ENCODE results near the gene HOXC4.
"Not testable (repeated sequence)": the region's sequence is repeated elsewhere in the genome, so short reads cannot be mapped to it uniquely, and the experiment has no call there.

HOXC4 gene

DNA sequence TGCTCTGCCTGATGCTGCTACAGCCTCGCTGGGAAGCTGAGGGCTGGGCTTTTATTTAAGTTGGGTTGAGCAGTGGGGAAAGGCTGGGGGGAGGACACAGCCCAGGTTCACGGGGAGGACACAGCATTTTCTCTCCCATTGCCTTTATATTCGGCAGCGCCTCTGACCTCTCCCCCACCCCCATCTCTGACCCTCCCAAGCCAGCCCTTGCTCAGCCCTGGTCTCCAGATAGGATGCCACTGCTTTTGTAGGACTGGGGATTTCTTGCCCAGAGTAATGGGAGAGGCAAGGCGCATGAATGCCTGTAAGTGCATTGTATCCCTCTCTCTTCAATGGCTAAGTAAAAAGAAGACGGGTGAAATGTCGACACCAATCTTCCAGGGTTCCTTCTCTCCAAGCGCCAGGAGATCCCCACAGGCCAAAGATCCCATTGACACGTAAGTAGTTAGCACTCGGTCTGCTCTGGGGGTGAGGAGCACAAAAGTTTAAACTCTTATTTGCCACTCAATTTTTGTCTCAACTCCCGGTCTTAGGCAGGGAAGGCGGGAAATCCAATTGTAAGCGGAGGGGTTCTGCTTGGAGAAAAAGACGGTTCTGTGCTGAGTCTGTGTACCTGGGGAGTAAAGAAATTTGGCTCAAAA, 4.6 kb downstream of the HOXC4 start:
- DNase-seq = no peak

DNA sequence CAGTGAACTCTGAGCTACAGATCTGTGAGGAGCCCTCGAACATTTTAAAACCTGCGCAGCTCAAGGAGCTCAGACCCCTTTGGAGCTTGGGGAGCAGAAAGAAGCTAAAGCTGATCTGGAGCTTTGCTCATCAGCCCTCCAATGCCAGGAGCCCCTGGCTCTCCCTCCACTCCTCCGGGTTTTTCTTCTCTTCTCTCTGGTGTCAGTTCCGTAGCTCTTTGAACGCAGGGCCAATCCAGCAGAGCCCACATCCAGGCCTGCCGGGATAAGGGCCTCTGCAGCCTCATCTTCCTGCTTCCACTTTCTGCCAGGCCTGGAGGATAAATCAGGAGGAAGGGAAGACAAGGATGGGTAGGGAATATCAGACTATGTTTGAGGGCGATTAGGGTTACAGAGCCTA, 6.0 kb downstream of the HOXC4 start:
- DNase-seq = no peak

DNA sequence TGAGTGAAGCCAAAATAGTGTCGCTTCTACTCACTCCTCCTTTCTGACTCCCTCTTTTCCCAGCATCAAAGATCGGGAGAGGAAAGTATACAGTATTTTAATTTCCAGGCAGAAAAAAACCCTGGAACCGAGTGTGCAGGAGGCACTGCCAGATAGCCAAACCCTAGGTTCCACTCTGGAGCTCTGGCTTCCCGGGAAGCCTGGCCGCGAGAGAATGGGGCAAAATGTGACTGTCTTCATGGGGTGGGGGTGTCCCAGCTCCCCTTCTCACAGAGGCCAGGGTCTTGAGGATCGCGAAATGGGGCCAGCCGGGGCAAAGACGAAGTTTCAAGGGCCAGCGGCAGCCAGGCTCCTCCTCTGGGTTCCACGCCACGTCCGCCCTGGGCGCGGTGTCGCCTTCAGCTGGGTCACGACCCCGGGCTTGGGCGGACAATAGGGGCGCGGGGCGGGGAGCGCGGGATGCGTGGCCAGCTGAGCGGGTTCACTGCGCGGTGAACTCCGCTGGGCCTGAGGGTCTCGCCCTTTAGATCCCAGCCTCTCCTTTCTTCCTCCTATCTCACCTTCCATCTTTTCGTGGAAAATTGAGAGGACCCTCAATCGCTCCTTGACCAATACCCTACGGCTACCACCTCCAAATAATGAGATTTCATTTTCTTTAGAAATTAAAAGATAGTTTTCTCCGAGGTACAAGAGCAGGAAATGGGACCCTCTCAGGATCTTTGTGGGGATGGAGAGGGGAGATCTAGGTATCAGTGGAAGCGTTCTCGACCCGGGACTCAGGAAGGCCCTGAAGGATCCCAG, 6.7 kb downstream of the HOXC4 start:
- no peak for DNase-seq

DNA sequence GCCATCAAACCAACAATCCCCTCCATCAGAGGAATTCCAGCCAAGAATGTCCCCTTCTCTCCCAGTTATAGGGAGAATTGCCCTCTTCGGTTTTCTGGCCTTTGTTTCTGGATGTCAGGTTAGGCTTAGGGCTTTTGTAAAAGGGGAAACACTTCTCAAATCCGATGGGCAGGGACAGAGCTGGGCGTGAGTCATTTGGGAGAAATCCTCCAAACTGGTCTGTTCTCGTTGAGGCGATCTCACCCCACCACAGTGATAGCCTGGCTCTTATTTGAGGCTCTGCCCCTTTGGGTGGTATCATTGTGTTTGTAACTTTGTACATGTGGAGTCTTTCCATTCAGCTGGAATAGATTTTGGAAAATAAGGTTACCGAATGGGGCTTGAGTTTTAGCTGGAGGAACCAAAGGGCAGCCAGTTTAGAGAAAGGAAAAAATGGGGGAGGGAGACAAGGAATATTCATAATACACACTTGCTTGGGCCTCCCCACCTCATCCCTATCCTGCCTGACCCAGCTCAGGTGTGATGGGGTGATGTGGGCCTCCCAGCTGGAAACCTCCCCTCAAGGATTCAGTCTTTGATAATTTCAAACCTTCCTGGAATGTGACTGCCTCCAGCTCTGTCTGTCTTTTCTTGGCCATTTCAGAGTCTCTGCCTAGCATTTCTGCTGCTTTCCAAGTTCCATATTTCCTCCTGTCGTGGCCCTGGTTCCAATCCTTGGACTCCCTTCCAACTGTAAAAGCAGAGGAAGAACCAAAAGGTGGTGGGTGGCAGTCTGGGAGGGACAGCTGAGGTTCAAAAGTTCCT, 7.5 kb downstream of the HOXC4 start:
- DNase-seq = no peak

DNA sequence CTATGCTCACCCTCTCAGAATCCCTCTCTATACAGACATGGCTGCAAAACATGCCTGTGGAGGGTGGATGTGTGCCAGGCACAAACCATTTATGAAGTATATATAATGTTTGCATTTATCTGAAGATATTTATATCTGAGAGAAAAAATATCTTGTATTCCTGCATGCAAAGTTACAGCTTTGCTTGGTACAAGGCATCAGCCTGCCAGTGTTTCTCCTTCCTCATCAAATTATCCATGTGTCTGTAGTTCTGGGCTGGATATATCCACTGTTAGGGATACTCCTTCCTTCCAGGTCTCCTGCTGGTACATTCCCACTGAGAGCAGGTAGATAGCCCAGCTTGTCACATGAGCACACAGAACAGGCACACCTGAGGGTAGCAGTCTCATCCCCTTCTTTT, 12.0 kb downstream of the HOXC4 start:
- no peak for DNase-seq

DNA sequence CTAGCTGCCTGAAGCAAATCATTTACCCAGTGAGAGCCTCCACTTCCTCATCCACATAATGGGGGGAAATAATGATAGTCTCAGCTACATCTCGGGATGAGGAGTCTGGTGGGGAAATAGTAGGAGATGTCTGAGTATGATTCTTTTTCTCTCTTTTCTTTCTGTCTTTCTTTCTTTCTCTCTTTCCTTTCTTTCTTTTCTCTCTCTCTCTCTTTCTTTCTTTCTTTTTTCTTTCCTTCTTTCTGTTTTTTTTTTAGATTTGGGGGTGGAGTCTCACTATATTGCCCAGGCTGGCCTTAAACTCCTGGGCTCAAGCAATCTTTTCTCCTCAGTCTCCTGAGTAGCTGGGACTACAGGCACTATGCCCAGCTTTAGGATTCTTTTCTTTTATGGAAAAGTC, 12.8 kb downstream of the HOXC4 start:
- no peak for DNase-seq

DNA sequence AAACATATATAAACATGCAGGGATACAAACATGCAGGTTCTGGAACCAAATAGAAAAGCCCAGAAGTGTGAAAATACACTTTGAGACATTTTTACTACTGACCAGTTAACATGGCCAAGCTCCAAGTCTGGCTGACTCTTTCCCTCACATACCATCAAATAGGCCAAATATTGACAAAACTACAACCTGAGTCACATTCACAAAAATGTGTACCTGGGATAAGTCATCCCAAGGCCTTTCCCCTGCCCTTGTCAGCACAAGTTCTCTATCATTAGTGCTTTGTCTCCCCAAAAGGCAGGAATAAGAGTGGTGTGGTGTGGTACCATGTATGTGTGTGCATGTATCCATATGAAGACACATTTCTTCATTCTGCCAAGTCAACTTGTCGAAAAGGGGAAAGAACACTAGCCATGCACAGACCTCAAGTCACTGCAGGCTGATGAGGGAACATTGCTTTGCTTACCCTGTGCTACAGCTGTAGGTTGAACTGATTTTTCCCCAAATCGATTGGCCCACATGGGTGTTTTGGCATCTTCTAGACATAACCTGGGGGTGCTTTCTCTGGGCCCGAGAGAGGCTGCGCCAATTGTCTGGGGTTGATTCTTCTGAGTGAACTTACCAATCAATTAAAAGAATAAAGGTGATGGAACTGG, 14.9 kb downstream of the HOXC4 start:
- DNase-seq = no peak

DNA sequence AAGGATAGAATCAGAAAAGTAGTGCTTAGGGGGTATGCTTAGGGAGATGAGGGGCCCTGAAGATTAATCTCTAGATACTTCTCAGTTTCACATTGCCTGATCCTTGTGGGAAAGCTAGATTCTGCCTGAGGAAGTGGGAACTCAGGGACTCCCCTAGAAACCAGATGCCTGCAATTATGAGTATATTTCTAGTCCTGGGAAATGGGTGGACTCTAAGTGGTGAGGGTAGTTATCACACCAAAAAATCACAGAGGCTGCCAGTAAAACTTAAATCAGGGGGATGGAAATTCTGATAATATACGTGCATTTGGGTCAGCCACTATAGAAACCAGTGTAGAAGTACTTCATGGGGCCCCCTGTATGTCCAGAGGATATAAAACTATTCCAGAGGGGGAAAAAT, 18.3 kb downstream of the HOXC4 start:
- DNase-seq = no peak

DNA sequence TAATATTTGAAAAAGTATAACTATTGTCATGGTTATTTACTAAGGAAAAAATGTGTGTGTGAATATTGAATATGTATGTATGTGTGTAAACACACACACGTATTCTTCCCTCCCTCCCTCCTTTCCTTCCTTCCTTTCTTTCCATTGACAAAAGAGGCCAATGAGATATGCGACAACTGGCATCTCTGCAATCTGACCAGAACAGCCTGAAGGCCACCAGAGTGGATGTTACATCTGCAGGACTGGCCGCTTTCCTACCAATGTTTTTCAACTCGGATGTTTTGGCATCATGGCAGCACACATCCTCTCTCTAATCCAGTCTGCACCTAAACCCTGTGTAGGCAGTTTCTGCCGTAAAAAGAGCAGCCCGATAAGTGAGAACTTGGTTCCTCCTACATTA, 20.7 kb downstream of the HOXC4 start:
- no peak for DNase-seq

DNA sequence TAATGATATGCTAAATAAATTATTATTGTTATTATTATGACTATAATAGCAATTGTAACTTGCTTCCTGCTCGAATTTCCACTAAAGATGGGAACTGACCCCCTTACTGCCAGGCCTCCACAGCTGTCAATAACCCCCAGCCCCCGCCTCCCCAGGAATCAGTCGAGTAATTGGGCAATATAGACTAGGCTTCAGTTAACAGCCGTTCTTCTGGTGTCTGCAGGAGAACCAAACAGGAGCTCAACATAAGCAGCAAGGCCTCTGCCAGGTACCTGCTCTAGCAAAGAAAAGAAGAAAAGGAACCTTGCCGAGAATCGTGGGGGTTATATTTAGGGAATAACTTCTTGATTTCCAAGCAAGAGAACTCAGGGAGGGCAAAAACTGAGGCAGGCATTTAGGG, 21.8 kb downstream of the HOXC4 start:
- DNase-seq = no peak

DNA sequence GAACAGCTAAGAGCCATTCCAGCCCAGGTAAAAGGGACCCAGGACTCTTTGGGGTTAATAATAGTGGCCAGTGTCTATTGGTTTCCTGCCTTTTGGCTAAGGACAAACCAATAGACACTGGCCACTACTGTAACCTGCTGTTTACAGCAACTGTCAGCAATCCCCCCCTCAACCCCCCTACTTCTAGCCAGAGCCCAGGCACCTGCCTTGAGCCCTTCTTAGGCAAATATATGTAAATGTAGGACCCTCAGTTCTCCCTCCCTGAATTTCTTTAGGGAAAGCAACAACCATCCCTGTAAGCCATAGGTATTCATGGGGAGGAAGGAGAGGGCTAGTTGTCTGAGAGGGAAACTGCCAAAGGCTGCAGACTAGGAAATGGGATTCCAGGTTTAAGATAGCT, 22.3 kb downstream of the HOXC4 start:
- DNase-seq = no peak

DNA sequence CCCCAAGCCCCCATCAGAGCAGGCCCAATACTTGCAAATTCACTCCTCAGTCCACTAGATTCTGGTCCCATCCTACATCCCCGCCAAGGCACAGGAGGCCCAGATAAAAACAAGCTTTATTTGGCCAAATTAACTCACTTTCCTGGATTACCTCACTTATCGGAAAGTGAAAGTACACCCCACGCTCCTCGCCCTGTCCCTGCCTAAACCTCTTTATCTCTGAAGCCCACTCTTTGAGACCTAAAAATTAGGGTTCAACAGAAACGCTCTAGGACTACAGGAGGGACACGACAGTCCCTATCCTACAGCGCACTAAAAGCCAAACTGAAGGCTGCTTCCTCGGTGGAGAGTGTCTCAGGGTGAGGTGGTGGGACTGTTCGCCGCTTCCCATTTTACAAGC, 24.2 kb downstream of the HOXC4 start:
- DNase-seq = not testable (repeated sequence)

DNA sequence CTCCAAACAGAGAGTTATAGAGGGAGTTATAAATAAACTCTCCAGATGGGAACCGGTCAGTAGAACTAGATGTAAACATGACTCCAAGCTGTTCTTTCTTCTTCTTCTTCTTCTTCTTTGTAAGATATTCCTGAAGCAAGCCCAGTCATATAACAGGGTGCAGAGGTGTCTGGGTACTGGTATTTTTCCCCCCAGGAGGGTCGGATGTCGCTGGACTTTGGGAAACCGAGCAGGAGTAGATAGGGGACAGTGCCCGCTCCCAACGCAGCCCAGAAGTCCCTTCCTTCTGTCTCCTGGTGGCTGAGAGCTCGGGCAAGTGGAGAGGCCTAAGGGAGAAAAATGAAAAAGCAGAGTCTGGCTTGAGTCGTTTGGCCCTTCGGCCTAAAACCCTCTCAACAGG, 25.5 kb downstream of the HOXC4 start:
- DNase-seq = not testable (repeated sequence)

DNA sequence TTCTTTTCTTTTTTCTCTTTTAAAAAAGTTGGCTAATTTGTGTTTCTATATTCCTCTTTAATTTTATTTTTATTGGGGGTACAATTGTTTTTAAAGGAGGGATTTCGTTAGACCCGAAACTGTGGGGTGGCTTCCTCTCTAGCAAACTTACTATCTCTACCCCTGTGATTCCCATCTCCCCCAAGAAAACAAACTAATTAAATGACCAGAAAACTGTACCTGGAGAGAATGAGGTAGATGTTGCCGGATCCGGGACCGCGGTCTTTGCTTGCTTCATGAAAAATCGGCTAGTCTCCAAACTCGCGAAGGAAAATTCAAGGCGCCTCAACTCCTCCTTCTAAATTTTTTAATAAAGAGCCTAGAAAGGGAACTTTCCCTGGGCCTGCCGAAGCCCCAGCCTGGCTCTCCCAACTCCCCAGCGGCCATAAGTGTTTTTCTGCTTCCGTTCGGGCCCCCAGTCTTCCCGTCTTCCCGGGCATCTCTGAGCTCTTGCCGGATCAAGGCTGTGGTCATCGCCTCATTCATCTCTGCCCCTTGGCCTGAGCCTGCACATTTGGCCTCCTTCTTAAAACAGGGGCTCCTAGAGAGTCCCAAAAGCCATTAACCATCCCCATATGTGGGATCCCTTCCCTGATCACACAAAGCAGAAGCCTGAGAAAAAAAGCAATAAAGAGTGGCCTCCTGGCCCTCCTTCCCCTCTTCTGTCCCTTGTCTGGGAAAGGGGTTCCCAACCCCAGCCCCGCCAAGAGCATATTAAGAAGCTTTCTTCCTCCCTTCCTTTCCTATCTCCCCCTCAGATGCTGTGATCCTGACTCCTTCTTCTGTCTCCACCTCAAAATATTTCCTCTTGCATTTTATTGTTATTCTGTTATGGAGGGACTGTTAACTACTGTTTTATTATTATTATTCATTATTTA, 26.6 kb downstream of the HOXC4 start:
- DNase-seq = not testable (repeated sequence)

DNA sequence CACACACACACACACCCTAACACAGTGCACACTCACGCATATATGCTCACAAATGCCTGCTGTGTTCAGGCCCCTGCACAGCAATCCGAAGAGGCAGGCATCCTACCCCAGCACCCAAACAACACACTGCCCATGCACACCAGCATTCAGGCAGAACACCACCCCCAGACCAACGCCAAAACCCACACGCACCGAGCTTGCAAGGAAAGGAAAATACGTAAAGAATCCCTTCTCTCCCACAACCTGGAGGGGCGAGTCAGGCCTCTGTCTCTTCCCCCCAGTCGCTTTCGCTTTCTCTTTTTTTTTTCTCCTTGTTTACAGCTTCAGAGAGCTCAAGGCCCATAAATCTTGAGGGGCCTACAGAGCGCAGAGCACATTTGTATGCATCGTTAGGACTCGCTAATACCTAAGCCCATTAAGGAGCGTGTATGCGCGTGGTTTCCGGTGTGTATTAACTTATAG, 27.4 kb downstream of the HOXC4 start:
- peak in 2 of 5 donors; percentile 5 to 28 for DNase-seq

DNA sequence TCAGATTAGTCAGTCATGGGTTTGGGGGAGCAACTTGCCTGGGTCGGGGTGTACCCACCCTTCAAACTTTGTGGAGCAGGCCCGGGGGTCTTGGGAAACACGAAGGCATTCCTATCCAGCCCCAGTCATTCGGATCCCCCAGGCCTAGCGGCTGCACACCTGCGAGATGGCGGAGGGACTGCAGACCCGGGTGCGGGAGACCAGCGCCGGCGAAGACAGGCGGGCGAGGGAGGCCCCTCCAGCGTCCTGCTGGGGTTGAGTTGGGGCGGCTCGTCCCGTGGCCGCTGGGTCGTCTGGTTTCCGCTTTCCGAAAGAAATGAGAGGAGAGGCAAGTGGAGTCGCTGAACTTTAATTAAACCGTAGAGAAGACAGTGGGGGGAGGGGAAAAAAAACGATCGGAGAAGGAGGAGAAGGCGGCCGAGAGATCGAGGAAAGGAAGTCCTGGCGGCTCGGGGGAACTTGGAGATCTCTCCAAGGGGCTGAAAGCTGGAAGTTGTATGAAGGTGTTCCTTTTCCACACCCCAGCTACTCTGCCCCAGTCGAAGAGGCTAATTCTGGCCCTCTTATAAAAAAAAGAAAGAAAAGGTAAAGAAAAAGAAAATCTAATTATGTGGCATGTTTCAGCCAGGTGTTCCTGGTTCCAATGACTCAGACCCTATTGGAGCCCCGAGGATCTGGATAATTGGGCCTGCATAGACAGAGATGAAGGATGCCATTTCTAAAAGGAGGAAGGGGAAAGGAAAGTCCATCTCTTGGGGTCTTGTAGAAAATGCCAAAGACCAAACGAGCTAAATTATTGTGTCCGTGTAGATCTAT, 28.2 kb downstream of the HOXC4 start:
- DNase-seq = peak in 1 of 5 donors; percentile 28

DNA sequence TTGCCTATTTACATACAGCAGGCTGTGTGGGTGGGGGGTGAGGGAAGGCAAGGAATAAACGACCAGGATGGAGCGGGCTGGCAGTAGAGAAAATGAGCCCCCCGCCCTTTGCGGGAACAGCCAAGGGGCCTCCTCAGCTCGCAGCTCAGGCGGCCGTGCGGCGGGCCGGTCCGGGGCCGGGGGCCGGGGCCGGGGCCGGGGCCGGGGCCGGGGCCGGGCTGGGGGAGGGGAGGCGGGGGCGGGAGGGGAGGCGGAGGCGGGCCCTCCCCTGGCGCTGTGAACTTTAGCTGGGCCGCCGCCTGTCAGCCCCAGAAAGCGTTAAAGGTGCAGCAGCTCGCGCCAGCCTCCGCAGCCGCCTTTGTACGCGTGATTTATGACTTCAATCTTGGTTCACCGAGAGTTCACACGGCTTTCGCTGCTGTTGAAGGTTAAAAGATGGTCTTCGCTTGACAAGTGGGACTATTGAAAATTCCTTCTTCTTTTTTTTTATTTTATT, 28.8 kb downstream of the HOXC4 start:
- peak in 4 of 5 donors; percentile 8 to 39 (median 22) for DNase-seq

DNA sequence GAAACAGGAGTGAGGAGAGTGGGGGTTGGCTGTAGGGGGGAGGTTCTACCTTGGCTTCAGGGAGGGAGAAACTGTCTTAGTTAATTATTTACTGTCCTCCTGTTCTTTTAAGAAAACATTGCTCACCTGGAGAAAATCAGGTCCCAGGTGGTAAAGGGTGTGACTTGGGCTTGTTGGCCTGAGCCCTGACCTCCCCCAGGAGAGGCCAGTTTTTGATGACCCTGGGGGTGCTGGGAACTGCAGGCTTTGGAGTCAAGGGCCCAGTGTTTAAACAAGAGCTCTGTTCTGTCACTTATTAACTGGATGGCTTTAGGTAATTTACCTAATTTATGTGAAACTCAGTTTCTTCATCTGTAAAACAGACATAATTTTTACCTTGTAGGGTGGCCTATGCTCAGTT, 34.4 kb downstream of the HOXC4 start:
- not testable (repeated sequence) for DNase-seq

DNA sequence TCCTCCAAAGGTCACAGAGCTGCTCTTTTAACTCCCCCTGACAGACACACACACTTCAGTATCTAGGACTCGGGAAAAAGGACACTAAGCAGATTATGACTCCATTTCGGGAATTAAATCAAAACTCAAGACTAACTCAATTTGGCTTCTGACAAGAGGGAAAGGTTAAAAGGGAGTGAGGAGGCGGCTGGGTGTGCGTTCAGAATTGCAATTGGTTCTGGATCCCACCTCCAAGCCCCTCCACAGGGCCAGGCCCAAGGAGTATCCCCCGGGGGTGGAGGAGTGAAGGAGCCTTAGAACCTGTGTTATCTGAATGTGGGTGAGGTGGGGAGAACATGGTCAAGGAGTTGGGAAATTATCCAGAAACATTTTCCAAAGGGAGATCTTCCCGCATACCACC, 35.8 kb downstream of the HOXC4 start:
- not testable (repeated sequence) for DNase-seq

DNA sequence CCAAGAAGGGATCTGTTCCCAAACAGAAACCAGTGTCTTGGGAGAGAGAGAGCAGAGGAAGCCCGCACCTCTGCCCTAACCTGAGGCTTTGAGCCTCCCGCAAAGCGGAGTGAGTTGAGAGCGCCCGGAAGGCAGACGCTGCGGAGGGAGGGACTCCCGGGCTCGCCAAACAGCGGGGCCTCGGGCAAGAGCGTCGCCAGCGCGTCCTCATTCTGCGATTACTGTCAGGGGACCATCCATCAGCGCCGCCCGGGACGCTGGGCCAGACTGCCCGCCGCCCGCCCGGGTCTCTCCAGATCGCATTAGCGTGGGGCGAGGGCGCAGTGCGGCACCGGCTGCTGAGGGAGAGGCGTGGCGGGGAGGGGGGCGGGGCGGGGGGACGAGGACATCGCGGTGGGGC, 36.7 kb downstream of the HOXC4 start:
- not testable (repeated sequence) for DNase-seq

DNA sequence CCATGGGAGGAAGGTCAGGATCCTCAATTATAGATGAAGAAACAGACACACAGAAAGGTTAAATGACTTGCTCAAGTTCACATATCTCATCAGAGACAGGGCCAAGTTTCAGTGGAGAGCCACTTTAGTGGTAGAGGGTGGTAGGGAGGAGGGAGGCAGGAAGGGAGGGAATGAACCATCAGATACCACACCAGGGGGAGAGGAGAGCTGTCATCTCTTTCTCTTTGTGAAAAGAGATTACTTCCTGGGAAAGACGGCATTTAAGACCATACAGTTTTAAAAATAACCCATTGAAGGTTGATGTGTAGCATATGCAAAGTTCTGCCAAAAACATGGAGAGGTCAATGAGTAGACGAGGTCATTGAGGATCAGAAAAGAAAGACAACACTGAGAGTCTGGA, 39.3 kb downstream of the HOXC4 start:
- DNase-seq = not testable (repeated sequence)

Data from T-helper 1 cell (primary cell).